Glomerular visceral epithelial cell (primary cell): ENCODE results near the gene IL9.

ENCODE experiments used
- DNase-seq: peaks from one replicate; pipeline ENCODE4 v3.0.0-alpha.2; 2016; ENCODE audit errors: extremely low spot score

IL9 gene

GRCh38 chr5:135895474-135896006, at the start of gene IL9:
IL9 (minus strand) TSS chr5:135895841; CDS start chr5:135895816, 25 bp downstream.
- DNase-seq, result no peak

- peak; percentile 86 for DNase-seq
Observed at GRCh38 chr5:135944967-135945560, 49.4 kb upstream of the IL9 start.

DNA sequence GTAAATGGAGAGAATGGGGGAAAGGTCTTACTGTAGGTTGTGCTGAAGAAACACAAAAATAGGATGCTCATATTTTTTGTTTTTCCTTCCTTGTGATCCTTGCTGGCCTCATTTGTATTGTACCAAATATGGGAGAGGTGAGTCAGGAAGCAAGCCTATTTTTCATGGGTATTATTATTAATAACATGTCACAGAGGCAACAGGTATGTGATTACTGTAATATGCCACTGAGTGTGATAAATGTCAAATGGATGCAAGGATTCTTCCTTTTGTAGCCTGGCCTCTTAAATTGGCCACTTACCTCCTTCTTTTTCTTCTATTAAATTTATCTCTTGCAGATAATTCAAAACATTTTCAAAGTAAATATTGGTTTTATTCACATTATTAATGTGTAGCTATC, 48.9 kb upstream of the IL9 start:
- DNase-seq, result no peak

- DNase-seq, result no peak
Observed at GRCh38 chr5:135942202-135942771, 46.6 kb upstream of the IL9 start.

DNA sequence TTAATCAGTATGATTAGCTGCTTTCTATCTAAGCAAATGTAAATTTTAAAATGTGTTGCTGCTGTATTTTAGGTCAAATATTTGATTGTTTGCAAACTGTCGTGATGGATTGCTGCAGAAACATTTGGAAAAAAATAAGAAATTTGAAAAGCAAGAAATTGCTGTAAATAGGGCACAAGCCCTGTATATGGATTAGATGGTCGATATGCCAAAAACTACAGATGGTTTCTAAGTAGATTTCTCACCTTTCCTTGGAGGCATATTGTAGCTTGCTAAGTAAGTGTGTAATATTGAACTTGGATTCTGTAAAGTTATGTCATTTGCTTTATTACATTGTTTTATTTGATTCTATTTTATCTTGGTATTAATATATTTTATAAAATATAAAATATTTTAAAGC, 46.1 kb upstream of the IL9 start:
- no peak for DNase-seq

DNA sequence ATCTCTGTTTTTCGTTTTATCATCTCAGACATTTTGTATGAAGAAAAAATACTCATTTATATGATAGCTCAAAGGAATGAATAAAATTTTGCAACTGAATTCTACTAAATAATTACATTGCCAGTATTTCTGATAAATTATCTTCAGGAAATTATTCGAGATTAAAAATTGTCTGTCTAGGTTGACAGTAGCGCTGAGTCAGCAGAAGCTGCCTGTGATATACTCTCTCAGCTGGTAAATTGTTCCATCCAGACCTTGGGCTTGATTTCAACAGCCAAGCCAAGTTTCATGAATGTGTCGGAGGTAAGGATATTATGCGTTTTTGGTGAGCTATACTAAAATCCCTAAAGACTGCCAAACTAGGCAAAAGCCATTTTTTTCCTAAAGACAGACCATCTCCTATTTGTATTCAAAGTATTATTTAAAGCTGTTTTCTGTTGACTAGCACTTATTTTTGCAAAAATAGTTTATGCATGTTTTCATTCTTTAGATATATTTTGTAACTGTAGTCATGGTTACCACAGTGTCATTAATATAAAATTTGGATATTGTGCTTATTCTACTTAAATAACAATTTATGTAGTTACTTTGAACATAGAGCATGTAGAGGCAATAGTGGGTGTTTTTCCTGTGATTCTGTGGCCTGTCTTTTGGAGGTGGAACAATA, 41.7 kb upstream of the IL9 start:
- DNase-seq, result no peak

- no peak for DNase-seq
Observed at GRCh38 chr5:135934939-135935338, 39.3 kb upstream of the IL9 start.

DNA sequence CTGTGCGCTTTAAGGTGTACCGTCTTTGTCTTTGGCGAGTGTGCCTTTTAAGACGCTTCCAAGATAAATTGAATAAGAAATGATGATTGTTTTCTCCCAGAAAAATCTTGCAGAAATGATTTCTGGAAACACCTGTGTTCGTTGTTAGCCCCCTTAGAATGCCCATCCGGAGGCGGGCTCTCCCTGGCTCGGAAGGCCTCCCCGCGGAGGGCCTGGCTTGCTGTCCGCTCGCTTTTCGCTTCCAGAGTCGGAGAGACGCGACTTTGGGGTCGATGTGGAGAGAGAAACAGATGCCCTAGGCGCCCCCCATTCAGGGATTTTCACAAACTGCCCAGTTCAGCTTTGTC, 35.3 kb upstream of the IL9 start:
- DNase-seq, result no peak

DNA sequence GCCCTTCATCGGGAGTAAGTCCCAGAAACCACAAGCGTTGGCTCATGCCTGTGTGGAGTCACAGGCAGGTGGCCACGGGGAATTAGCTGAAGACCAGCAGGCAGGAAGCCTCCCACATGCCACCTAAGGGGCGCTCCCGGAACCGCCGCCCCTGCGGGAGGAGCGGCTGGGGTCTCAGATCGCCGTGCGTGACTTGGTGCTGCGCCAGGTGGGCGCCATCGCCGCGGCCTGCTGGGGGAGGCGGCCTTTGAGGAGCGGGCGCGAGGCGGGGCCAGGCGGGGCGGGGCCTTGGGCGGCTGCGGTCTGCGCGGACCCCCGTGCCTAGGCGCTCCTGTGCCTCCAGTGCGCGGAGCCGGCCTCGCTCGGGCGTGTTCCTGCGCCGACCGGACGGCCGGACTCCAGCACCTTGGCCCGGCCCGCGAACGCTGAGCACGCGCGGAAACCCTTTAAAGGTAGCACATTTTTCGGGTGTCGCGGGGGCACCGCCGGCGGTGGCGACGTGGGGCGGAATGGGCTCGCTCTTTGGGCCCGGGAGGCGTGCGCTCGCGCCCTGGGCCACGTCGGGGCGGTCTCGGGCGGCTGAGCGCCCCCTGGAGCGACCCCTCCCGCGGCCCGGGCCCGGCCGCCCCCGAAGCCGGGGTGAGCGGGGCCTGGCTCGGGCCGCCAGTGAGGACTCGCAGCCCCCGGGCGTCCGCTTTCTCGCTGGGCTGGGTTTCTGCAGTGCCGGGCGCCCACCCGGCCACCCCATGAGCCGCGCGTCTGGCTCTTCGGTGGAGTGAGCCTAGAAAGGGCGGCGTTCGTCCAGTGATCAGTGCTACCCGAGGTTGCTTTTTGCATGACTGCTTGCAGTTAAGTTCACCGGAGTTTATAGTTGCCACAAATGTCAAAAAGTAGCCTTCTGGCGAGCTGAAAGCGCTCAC, 34.6 kb upstream of the IL9 start:
- peak; percentile 44 for DNase-seq

GRCh38 chr5:135921388-135921787, 25.7 kb upstream of the IL9 start:
- no peak for DNase-seq

DNA sequence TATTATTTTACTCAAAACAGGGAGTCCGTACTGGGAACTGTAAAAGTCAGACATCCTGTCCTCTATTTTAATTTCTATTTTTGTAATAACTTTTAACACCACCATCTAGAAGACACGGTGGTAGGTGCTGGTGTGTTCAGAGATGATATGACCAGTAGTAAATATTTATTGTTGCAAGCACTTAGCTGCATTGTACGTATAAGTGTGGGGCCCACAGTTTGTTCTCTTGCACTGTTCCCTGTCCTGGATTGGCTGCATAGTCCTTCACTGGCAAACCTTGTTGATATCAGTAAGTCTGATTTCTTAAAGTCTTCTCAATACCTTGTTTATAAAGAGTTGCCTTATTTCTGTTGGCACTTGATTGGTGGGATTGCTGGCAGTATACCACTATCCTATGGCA, 24.6 kb upstream of the IL9 start:
- no peak for DNase-seq

GRCh38 chr5:135916638-135917263, 21.1 kb upstream of the IL9 start:
- no peak for DNase-seq

DNA sequence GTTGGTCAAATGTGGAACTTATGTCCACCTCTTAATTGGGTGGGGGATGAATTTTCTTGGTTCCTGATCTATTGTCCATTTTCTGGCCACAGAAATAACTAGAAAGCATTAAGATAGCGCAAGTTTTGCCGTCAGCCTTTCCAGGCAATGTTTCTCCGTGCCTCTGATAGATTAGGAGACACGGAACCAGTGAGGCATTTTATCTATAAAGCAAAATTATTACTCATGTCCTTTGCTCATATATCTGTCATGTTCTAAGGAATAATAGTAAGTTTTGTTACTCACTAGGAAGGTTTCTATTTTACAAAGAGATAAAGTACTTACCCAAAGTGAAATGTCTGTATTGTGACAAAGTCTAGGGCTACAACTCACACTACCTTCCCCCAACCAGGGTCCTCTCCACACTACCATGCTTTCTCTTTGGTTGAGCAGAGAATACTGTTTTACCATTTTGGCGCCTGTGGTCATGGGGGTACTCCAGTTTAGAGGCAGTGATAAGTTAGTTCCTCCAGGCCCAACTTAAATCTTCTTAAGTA, 19.9 kb upstream of the IL9 start:
- DNase-seq, result no peak

DNA sequence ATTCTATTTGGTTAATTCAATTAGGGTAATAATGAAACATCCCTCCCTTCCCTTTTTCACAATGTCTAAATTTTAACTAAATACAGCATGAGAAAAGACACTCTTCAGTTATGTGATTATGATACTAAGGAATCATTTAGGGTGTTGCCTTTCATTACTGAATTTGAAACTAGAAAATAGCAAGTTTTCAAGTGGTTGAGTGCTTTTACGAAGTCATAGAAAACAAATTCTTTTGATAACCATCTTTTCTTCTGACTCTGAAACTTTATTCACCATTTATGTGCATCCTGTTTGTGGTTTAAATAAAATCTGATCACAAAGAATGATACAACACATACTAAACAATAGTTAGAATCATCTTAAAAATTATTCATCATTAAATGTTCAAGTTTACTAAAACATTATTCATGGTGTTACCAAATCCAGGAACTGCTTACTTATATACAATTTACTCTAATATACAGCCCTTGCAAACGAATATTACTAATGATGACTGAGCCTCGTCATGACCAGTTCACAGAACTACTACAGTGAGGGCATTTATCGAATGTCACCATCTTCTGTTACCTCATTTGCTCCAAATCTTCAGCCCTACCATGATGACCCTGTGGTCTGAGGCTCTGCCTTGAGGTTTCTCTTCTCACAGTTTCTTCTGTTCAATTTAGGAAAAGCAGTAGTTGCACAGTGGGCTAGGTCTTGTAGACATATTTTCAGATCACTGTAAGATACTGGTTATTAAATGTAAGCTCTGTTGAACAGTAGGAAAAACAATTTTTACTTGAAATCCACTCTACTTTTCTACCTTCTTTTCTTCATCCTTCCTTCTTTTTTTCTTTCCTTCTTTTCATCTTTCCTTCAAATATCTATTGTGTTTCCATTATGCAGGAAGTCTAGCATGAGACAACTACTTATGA, 18.3 kb upstream of the IL9 start:
- no peak for DNase-seq

DNA sequence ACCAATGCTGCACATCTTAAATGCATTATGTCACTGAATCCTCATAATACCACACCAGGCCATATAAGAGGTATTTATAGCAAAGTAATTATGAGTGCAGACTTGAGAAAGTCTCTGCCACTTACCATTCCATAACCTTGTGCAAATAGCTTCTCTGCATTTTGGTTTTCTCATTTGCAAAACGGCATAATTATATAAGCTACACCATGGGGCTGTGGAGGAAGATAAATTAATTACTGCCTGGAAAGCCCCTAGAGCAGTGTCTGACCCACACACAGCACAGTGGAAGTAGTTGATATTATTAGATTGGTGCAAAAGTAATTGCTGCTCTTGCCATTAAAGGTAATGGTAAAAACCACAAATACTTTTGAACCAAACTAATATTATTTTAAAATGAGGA, 9.5 kb upstream of the IL9 start:
- no peak for DNase-seq

GRCh38 chr5:135901633-135902032, 6.0 kb upstream of the IL9 start:
- DNase-seq, result no peak

DNA sequence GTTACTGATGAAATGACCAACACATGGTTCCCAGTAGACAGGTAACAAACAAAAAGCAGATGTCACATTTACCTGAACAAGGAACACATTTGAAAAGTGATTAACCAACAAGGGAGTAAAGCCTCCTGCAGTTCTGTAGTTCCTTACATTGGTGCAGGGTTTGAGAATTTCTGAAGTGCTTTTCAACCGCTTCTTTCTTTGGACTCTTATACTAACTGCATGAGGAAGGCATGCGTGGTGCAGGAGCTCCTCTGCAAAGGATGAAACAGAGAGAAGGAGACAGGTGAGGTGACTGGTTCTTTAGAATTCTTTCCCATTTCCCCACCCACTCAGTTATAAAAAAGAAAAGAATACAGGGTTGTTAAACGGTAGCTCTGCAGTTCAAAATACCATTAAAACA, 4.6 kb upstream of the IL9 start:
- no peak for DNase-seq

- DNase-seq, result no peak
Observed at GRCh38 chr5:135898651-135899050, 3.0 kb upstream of the IL9 start.

- DNase-seq, result no peak
Observed at GRCh38 chr5:135894789-135895188, 852 bp downstream of the IL9 start.

DNA sequence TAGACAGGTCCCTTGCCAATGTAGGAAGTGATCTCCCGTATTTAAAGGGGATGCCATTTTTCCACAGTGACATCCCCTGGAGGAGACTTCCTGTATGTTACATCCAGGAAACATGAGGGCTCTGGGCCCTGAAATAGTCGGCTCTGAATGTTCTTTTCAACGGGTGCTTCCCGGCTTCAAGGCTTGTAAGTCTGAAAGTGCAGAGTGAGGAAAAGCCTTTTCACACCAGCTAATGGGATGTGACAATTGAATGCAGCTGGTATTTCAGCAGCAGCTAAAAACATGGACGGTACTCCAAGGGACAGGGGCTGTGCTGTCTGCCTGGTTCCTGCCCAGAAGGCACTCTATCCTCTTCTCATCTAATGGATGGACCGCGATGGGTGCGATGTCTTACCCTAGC, 1.4 kb downstream of the IL9 start:
- DNase-seq, result no peak

- DNase-seq, result no peak
Observed at GRCh38 chr5:135891791-135892190, 3.9 kb downstream of the IL9 start.
